H9 (cell line): ENCODE results near the gene ATP5F1B. TPM values are rescaled to one million over a fixed set of nuclear protein-coding genes. Genes with fewer than 3 reads are reported as not detected.

Experiments
- DNase-seq: peaks from one replicate; pipeline ENCODE4 v3.0.0-alpha.2; 2017
- H2AFZ ChIP-seq: one replicate; pipeline ENCODE4 v1.6.1; 2013; ENCODE audit warnings: mild to moderate bottlenecking, low read length, control low read depth, moderate library complexity
- H2AK5ac ChIP-seq: 2 replicates; pipeline ENCODE4 v1.6.1; 2013; ENCODE audit warnings: low read length, control low read depth, mixed read lengths; ENCODE audit not compliant: insufficient read length
- H2BK120ac ChIP-seq: one replicate; pipeline ENCODE4 v1.6.1; 2013; ENCODE audit warnings: low read depth, mild to moderate bottlenecking, low read length, control low read depth, inconsistent platforms; ENCODE audit not compliant: poor library complexity, severe bottlenecking
- H2BK12ac ChIP-seq: 2 replicates; pipeline ENCODE4 v1.6.1; 2013; ENCODE audit warnings: low read length, control low read depth, mixed read lengths, low read depth; ENCODE audit not compliant: insufficient read length
- H2BK15ac ChIP-seq: 2 replicates; pipeline ENCODE4 v1.6.1; 2013; ENCODE audit warnings: low read depth, low read length, control low read depth
- H2BK20ac ChIP-seq: one replicate; pipeline ENCODE4 v1.6.1; 2013; ENCODE audit warnings: low read depth, mild to moderate bottlenecking, low read length, control low read depth, inconsistent platforms; ENCODE audit not compliant: poor library complexity, severe bottlenecking
- H2BK5ac ChIP-seq: 2 replicates; pipeline ENCODE4 v1.6.1; 2013; ENCODE audit warnings: low read length, control low read depth, mixed read lengths; ENCODE audit not compliant: insufficient read length
- H3K14ac ChIP-seq: 2 replicates; pipeline ENCODE4 v1.6.1; 2013; ENCODE audit warnings: low read length, control low read depth; ENCODE audit not compliant: insufficient read depth
- H3K18ac ChIP-seq: 2 replicates; pipeline ENCODE4 v1.6.1; 2013; ENCODE audit warnings: low read depth, mild to moderate bottlenecking, mixed read lengths, low read length, control low read depth; ENCODE audit not compliant: insufficient read length
- H3K23ac ChIP-seq: 2 replicates; pipeline ENCODE4 v1.6.1; 2013; ENCODE audit warnings: low read length, control low read depth, mixed read lengths, low read depth; ENCODE audit not compliant: insufficient read length
- H3K23me2 ChIP-seq: 2 replicates; pipeline ENCODE4 v1.6.1; 2013; ENCODE audit warnings: low read depth, mild to moderate bottlenecking, mixed read lengths, low read length, control low read depth; ENCODE audit not compliant: insufficient read length, poor library complexity, severe bottlenecking
- H3K27ac ChIP-seq: 2 replicates; pipeline ENCODE4 v1.5.1; 2013; ENCODE audit warnings: low read length, control low read depth, mixed read lengths, low read depth; ENCODE audit not compliant: insufficient read length
- H3K27me3 ChIP-seq: 2 replicates; pipeline ENCODE4 v1.6.1; 2013; ENCODE audit warnings: low read length, control low read depth, inconsistent platforms; ENCODE audit not compliant: insufficient read depth
- H3K4ac ChIP-seq: 2 replicates; pipeline ENCODE4 v1.6.1; 2013; ENCODE audit warnings: low read depth, mild to moderate bottlenecking, control low read depth, inconsistent platforms, low read length, moderate library complexity
- H3K4me1 ChIP-seq: 2 replicates; pipeline ENCODE4 v1.6.1; 2013; ENCODE audit warnings: low read length, control low read depth, inconsistent platforms; ENCODE audit not compliant: insufficient read depth
- H3K4me2 ChIP-seq: 2 replicates; pipeline ENCODE4 v1.6.1; 2013; ENCODE audit warnings: low read length, control low read depth, mixed read lengths; ENCODE audit not compliant: insufficient read length, insufficient read depth
- H3K56ac ChIP-seq: 2 replicates; pipeline ENCODE4 v1.6.1; 2013; ENCODE audit warnings: low read depth, mild to moderate bottlenecking, mixed read lengths, low read length, control low read depth; ENCODE audit not compliant: insufficient read length
- H3K79me1 ChIP-seq: 2 replicates; pipeline ENCODE4 v1.6.1; 2013; ENCODE audit warnings: low read depth, mild to moderate bottlenecking, moderate library complexity, low read length, control low read depth, inconsistent platforms; ENCODE audit not compliant: insufficient read depth, poor library complexity, severe bottlenecking
- H3K79me2 ChIP-seq: 2 replicates; pipeline ENCODE4 v1.6.1; 2013; ENCODE audit warnings: low read length, control low read depth, inconsistent platforms; ENCODE audit not compliant: insufficient read depth
- H3K9ac ChIP-seq: 2 replicates; pipeline ENCODE4 v1.6.1; 2013; ENCODE audit warnings: low read length, control low read depth, mixed read lengths; ENCODE audit not compliant: insufficient read length; ENCODE audit errors: extremely low read depth
- H3K9me3 ChIP-seq: one replicate; pipeline ENCODE4 v1.6.1; 2013; ENCODE audit warnings: low read depth, low read length, inconsistent platforms; ENCODE audit not compliant: control insufficient read depth
- H3T11ph ChIP-seq: one replicate; pipeline ENCODE4 v1.6.1; 2013; ENCODE audit warnings: mild to moderate bottlenecking, low read length, control low read depth, inconsistent platforms
- H4K20me1 ChIP-seq: one replicate; pipeline ENCODE4 v1.6.1; 2013; ENCODE audit not compliant: control insufficient read depth, insufficient read length, insufficient read depth
- H4K5ac ChIP-seq: 2 replicates; pipeline ENCODE4 v1.6.1; 2013; ENCODE audit warnings: low read depth, mild to moderate bottlenecking, mixed read lengths, low read length, control low read depth; ENCODE audit not compliant: insufficient read length
- H4K8ac ChIP-seq: replicated peaks from 2 replicates; pipeline ENCODE4 v1.6.1; 2013; ENCODE audit warnings: low read length, control low read depth, mixed read lengths, low read depth; ENCODE audit not compliant: insufficient read length
- H4K91ac ChIP-seq: 2 replicates; pipeline ENCODE4 v1.6.1; 2013; ENCODE audit warnings: low read depth, mild to moderate bottlenecking, moderate library complexity, mixed read lengths, low read length, control low read depth; ENCODE audit not compliant: insufficient read length
- H3K27ac Mint-ChIP-seq, 3 experiments: 2 replicates in 2 of 3; 3 replicates in 1 of 3; pipeline ENCODE4 v1.8.0; 2020 to 2021; ENCODE audit warnings: mixed read lengths in 3 of 3, mild to moderate bottlenecking in 1 of 3, moderate library complexity in 1 of 3
- H3K27me3 Mint-ChIP-seq: 2 replicates; pipeline ENCODE4 v1.8.0; 2021; ENCODE audit warnings: low read depth, mild to moderate bottlenecking, moderate library complexity, mixed read lengths
- H3K36me3 Mint-ChIP-seq, 3 experiments: 2 replicates in 2 of 3; 3 replicates in 1 of 3; pipeline ENCODE4 v1.8.0; 2020 to 2021; ENCODE audit warnings: low read depth in 3 of 3, mixed read lengths in 3 of 3; ENCODE audit not compliant: insufficient read depth in 1 of 3
- H3K4me1 Mint-ChIP-seq, 2 experiments: 2 replicates each; pipeline ENCODE4 v1.8.0; 2020; ENCODE audit warnings: mixed read lengths in 2 of 2
- H3K4me3 Mint-ChIP-seq, 2 experiments: 2 replicates in 1 of 2; 3 replicates in 1 of 2; pipeline ENCODE4 v1.8.0; 2020 to 2021; ENCODE audit warnings: mild to moderate bottlenecking in 2 of 2, mixed read lengths in 2 of 2, moderate library complexity in 1 of 2
- H3K9me3 Mint-ChIP-seq, 2 experiments: 2 replicates in 1 of 2; 3 replicates in 1 of 2; pipeline ENCODE4 v1.8.0; 2020; ENCODE audit warnings: mild to moderate bottlenecking in 2 of 2, mixed read lengths in 2 of 2, moderate library complexity in 1 of 2
- CTCF ChIP-seq: fragments of 200-600 bp; sonication (generic); conservative IDR thresholded peaks from 3 replicates; pipeline ENCODE4 v1.8.0; 2021; ENCODE audit warnings: antibody characterized with exemption, mild to moderate bottlenecking
- WGBS: extraction: QIAGEN DNeasy Blood & Tissue Kit; methylation state at CpG from one replicate; pipeline ENCODE4 v1.1.7; 2013; ENCODE audit warnings: missing lambda C conversion rate, low lambda C conversion rate, mixed read lengths; ENCODE audit not compliant: insufficient read length; ENCODE audit errors: extremely low coverage; 5-methylcytosine and 5-hydroxymethylcytosine counted together
- total RNA-seq: library from RNA; stranded (reverse); gene quantifications from 2 replicates; pipeline ENCODE4 v1.2.1, GENCODE V29; 2021

The ATP5F1B gene
- total RNA-seq, 1 experiment from 2014 or later: 927 TPM

- Histone ChIP-seq H4K20me1 (no peaks in the 10 kb centered on the region), H4K5ac (no peak overlapping the region), H4K8ac (no peak overlapping the region), H3K9ac (no peak overlapping the region), H3K23me2 (no peaks in the 10 kb centered on the region), H3K79me1 (peaks cover 4% of the 10 kb centered on the region), H2BK20ac (no peak overlapping the region), H3K14ac (no peak overlapping the region), H3K56ac (no peak overlapping the region), H3K4me1 (no peaks in the 10 kb centered on the region), H3K4me2 (no peak overlapping the region), H2BK5ac (no peak overlapping the region), H3K4ac (no peak overlapping the region), H3K9me3 (no peaks in the 10 kb centered on the region), H2AFZ (no peak overlapping the region), H3K18ac (no peak overlapping the region), H2BK120ac (no peak overlapping the region), H3K27me3 (no peaks in the 10 kb centered on the region), H2AK5ac (no peak overlapping the region), H3K79me2 (no peaks in the 10 kb centered on the region), H3K23ac (no peak overlapping the region), H3T11ph (no peak overlapping the region), H3K27ac (no peak overlapping the region), H4K91ac (no peak overlapping the region), H2BK15ac (no peak overlapping the region), H2BK12ac (no peak overlapping the region)
- peak overlapping the region in 2 of 3 experiments; percentile 36 to 79; a peak in 2 of 7 replicates for H3K27ac Mint-ChIP-seq
- H3K4me1 Mint-ChIP-seq: no peaks in the 10 kb centered on the region
- WGBS: no CpG with 5 or more reads among the region's 7 CpGs
- H3K27me3 Mint-ChIP-seq: no peaks in the 10 kb centered on the region
- DNase-seq: no peak
- TF ChIP-seq CTCF: no peak
- H3K4me3 Mint-ChIP-seq: no peak overlapping the region
- H3K36me3 Mint-ChIP-seq: peaks cover 18 to 37% (median 32%) of the 10 kb centered on the region in 3 experiments; a peak in 6 of 7 replicates
- no peaks in the 10 kb centered on the region; a peak in 1 of 5 replicates for H3K9me3 Mint-ChIP-seq
Measured at GRCh38 chr12:56661560-56661959, 15.8 kb upstream of the ATP5F1B start.
